Chondrocyte (in vitro differentiated cells): ENCODE measurements around the gene UBE2R2. TPM values are rescaled to one million over a fixed set of nuclear protein-coding genes. Genes with fewer than 3 reads are reported as not detected.
A peak's percentile ranks its signal among the peaks of the same experiment; 100 is the strongest.
"Not testable (repeated sequence)": the region's sequence is repeated elsewhere in the genome, so short reads cannot be mapped to it uniquely, and the experiment has no call there.

Experiments
- DNase-seq: peaks from one replicate; pipeline ENCODE4 v3.0.0; 2021; ENCODE audit warnings: mixed read lengths, low spot score
- H3K27ac Mint-ChIP-seq: one replicate; pipeline ENCODE4 v1.8.0; 2021; ENCODE audit warnings: mild to moderate bottlenecking, moderate library complexity, mixed read lengths; ENCODE audit not compliant: unreplicated experiment
- H3K27me3 Mint-ChIP-seq: 2 replicates; pipeline ENCODE4 v1.8.0; 2021; ENCODE audit warnings: low read depth, mixed read lengths
- H3K36me3 Mint-ChIP-seq: 2 replicates; pipeline ENCODE4 v1.8.0; 2021; ENCODE audit warnings: low read depth, mixed read lengths
- H3K4me1 Mint-ChIP-seq: 2 replicates; pipeline ENCODE4 v1.8.0; 2021; ENCODE audit warnings: low read depth, mild to moderate bottlenecking, mixed read lengths
- H3K4me3 Mint-ChIP-seq: one replicate; pipeline ENCODE4 v1.8.0; 2021; ENCODE audit warnings: mild to moderate bottlenecking, moderate library complexity, mixed read lengths; ENCODE audit not compliant: unreplicated experiment
- H3K9me3 Mint-ChIP-seq: 2 replicates; pipeline ENCODE4 v1.8.0; 2021; ENCODE audit warnings: low read depth, mixed read lengths
- total RNA-seq: library from RNA; stranded (reverse); gene quantifications from 3 replicates; pipeline ENCODE4 v1.2.1, GENCODE V29; 2021
- TF ChIP-seq, protein P1 (sequence below): fragments of 200-600 bp; sonication (generic); IDR thresholded peaks from 2 replicates; pipeline ENCODE4 v1.5.0; 2021; ENCODE audit warnings: antibody characterized with exemption, mild to moderate bottlenecking, moderate library complexity

UBE2R2 gene
- total RNA-seq, 1 donor from 2014 or later: 48.8 TPM

DNA sequence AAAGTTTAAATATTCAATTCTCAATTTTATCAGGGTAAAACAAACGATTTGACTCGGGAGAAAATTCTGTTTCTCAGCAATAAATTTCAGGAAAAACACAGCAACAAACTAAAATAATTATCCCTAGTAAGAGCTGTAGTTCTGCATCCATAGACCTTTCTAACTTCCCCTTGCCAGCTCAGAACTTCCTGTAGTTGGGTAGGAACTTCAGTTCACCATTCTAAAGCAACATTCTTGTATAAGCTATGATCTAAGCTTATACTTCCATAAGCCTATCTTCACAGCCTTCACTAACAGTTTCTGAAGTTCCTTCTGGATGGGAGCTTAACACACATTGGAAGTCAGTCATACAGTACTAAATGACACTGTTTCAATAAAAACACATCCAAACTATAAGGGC is 135.1 kb downstream of the UBE2R2 start:
- H3K27me3 Mint-ChIP-seq: no peaks in the 10 kb centered on the region
- DNase-seq: no peak
- TF ChIP-seq, protein P1, sequence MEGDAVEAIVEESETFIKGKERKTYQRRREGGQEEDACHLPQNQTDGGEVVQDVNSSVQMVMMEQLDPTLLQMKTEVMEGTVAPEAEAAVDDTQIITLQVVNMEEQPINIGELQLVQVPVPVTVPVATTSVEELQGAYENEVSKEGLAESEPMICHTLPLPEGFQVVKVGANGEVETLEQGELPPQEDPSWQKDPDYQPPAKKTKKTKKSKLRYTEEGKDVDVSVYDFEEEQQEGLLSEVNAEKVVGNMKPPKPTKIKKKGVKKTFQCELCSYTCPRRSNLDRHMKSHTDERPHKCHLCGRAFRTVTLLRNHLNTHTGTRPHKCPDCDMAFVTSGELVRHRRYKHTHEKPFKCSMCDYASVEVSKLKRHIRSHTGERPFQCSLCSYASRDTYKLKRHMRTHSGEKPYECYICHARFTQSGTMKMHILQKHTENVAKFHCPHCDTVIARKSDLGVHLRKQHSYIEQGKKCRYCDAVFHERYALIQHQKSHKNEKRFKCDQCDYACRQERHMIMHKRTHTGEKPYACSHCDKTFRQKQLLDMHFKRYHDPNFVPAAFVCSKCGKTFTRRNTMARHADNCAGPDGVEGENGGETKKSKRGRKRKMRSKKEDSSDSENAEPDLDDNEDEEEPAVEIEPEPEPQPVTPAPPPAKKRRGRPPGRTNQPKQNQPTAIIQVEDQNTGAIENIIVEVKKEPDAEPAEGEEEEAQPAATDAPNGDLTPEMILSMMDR: no peak
- peaks cover 32% of the 10 kb centered on the region for H3K36me3 Mint-ChIP-seq
- peak overlapping the region; percentile 55 for H3K27ac Mint-ChIP-seq
- no peak overlapping the region for H3K4me3 Mint-ChIP-seq
- peaks cover 40% of the 10 kb centered on the region for H3K4me1 Mint-ChIP-seq
- no peaks in the 10 kb centered on the region for H3K9me3 Mint-ChIP-seq

DNA sequence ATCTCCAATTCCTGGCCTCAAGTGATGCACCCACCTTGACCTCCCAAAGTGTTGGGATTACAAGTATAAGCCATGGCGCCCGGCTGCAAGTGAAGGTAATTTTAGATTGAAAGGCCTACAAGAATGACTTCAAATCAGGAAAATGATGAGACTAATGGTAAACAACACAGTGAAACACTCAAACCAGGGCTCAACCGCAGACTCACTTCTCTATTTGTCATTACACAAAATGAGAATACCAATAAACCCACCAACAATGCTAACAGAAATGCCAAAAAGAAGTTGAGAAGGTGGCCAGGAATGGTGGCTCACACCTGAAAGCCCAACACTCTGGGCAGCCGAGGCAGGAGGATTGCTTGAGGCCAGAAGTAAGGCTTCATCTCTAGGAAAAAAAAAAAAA is 139.6 kb downstream of the UBE2R2 start:
- H3K4me1 Mint-ChIP-seq: peaks cover 15% of the 10 kb centered on the region
- no peak overlapping the region for H3K27ac Mint-ChIP-seq

DNA sequence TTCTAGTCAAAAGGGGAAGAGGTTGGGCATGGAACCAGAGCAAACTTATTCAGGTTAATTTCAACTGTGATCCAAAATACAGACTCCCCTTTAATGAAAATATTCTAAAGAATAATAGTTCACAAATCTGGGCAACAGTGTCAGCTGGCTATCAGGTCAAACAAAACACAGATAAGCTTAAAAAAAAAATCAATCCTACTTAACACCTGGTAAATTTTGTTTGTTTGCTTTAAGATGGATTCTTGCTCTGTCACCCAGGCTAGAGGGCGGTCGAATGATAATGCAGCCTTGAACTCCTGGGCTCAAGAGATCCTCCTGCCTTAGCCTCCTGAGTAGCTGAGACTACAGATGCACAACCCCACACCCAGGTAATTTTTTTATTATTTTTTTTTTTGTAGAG is 142.8 kb downstream of the UBE2R2 start:
- TF ChIP-seq, protein P1: no peak
- no peak overlapping the region for H3K27ac Mint-ChIP-seq
- no peaks in the 10 kb centered on the region for H3K27me3 Mint-ChIP-seq
- no peak overlapping the region for H3K4me3 Mint-ChIP-seq
- no peaks in the 10 kb centered on the region for H3K9me3 Mint-ChIP-seq
- H3K4me1 Mint-ChIP-seq: peaks cover 7% of the 10 kb centered on the region
- DNase-seq: no peak
- H3K36me3 Mint-ChIP-seq: peaks cover 23% of the 10 kb centered on the region

More for the DNA sequence above, 139.6 kb downstream of the UBE2R2 start:
- Mint-ChIP-seq H3K4me3 (no peak overlapping the region), H3K9me3 (no peaks in the 10 kb centered on the region), H3K36me3 (peaks cover 34% of the 10 kb centered on the region), H3K27me3 (no peaks in the 10 kb centered on the region)
- TF ChIP-seq, protein P1: no peak
- no peak for DNase-seq

DNA sequence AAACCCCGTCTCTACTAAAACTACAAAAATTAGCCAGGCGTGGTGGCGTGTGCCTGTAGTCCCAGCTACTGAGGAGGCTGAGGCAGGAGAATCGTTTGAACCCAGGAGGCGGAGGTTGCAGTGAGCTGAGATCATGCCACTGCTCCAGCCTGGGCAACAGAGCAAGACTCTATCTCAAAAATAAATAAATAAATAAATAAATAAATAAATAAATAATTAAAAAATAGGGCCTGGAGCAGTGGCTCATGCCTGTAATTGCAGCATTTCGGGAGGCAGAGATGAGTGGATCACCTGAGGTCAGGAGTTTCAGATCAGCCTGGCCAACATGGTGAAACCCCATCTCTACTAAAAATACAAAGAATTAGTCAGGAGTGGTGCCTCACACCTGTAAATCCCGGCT is 145.5 kb downstream of the UBE2R2 start:
- H3K36me3 Mint-ChIP-seq: peaks cover 11% of the 10 kb centered on the region
- not testable (repeated sequence) for H3K27me3 Mint-ChIP-seq

DNA sequence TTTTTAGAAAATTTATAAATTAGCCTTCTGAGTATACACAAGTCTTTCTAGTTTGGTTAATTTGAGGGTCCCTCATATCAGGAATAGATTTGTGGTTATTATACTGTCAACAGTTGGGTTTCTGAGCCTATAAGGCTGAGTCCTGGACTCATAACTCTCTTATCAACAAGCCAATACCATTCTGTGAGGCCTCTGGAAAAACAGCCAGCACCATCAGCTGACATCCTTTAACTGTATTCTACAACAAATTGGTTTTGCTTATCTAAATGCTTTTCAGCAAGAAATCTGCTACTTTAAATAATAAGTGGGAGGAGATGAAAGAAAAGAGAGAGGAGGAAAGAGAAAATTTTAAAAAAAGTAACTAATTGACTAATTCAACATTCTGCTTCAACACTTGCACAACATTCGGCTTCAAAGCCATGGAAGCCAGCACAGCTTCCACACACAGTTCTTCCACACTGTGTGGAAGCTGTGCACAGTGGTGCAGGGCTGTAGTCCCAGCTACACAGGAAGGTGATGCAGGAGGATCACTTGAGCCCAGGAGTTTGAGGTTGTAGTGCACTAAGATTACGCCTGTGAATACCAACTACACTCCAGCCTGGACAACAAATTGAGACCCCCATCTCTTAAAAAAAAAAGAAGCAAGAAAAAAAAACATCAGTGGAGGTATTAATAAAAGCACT is 147.3 kb downstream of the UBE2R2 start:
- no peaks in the 10 kb centered on the region for H3K27me3 Mint-ChIP-seq
- no peak overlapping the region for H3K4me3 Mint-ChIP-seq
- TF ChIP-seq, protein P1: no peak
- no peak overlapping the region for H3K27ac Mint-ChIP-seq
- H3K36me3 Mint-ChIP-seq: peaks cover 13% of the 10 kb centered on the region
- no peak for DNase-seq
- H3K4me1 Mint-ChIP-seq: peaks cover 3% of the 10 kb centered on the region
- no peaks in the 10 kb centered on the region for H3K9me3 Mint-ChIP-seq

More for the DNA sequence above, 145.5 kb downstream of the UBE2R2 start:
- not testable (repeated sequence) for H3K4me3 Mint-ChIP-seq, H3K4me1 Mint-ChIP-seq, H3K27ac Mint-ChIP-seq, DNase-seq, H3K9me3 Mint-ChIP-seq

Other genes with a start within 250 kb of the UBE2R2 start
- gene PRSS3, start 21.6 kb upstream of the UBE2R2 start, total RNA-seq: not detected in 3 replicates
- gene UBAP2, start 231.7 kb downstream of the UBE2R2 start, total RNA-seq: 53.9 to 63.0 TPM (median 56.3 TPM) in 3 replicates